ENCODE measurements around the gene KIF14.

Gene KIF14

GRCh38 chr1:200620273-200621131, at the start of gene KIF14:
TSS of gene KIF14 (minus strand) at chr1:200620751. CDS start at chr1:200618723, 2,028 bp downstream.
- DNase-seq (ENCODE audit: low read depth in 3 of 3) = peak; percentile 75 to 80 (median 76)

- DNase-seq (ENCODE audit: low read depth in 3 of 3) = peak; percentile 82 to 87 (median 84)
These were observed 49.0 kb upstream of the KIF14 start, which contains the start of gene DDX59 for GRCh38 chr1:200669314-200670241. TSS of gene DDX59 (minus strand) at chr1:200669907. CDS start at chr1:200666740, 3,167 bp downstream.

GRCh38 chr1:200668514-200669313, 48.2 kb upstream of the KIF14 start:
- DNase-seq (ENCODE audit: low read depth in 3 of 3) = no peak

- DNase-seq (ENCODE audit: low read depth in 3 of 3) = no peak
These were observed 45.8 kb upstream of the KIF14 start for GRCh38 chr1:200666309-200666708.

GRCh38 chr1:200665861-200666260, 45.3 kb upstream of the KIF14 start:
- no peak for DNase-seq (ENCODE audit: low read depth in 3 of 3)

GRCh38 chr1:200660719-200661118, 40.2 kb upstream of the KIF14 start:
- no peak for DNase-seq (ENCODE audit: low read depth in 3 of 3)

- DNase-seq (ENCODE audit: low read depth in 3 of 3) = no peak
These were observed 38.7 kb upstream of the KIF14 start for GRCh38 chr1:200659269-200659668.

GRCh38 chr1:200658037-200658818, 37.7 kb upstream of the KIF14 start:
- no peak for DNase-seq (ENCODE audit: low read depth in 3 of 3)

- no peak for DNase-seq (ENCODE audit: low read depth in 3 of 3)
These were observed 34.1 kb upstream of the KIF14 start for GRCh38 chr1:200654660-200655059.

- DNase-seq (ENCODE audit: low read depth in 3 of 3) = no peak
These were observed 32.5 kb upstream of the KIF14 start for GRCh38 chr1:200653022-200653462.

- no peak for DNase-seq (ENCODE audit: low read depth in 3 of 3)
These were observed 31.8 kb upstream of the KIF14 start for GRCh38 chr1:200652378-200652777.

GRCh38 chr1:200646515-200646914, 26.0 kb upstream of the KIF14 start:
- no peak for DNase-seq (ENCODE audit: low read depth in 3 of 3)

- no peak for DNase-seq (ENCODE audit: low read depth in 3 of 3)
These were observed 23.5 kb upstream of the KIF14 start for GRCh38 chr1:200644021-200644420.

- no peak for DNase-seq (ENCODE audit: low read depth in 3 of 3)
These were observed 21.9 kb upstream of the KIF14 start for GRCh38 chr1:200642481-200642880.

- no peak for DNase-seq (ENCODE audit: low read depth in 3 of 3)
These were observed 20.4 kb upstream of the KIF14 start for GRCh38 chr1:200640963-200641401.

GRCh38 chr1:200640373-200640962, 19.9 kb upstream of the KIF14 start:
- DNase-seq (ENCODE audit: low read depth in 3 of 3) = no peak

GRCh38 chr1:200638073-200638472, 17.5 kb upstream of the KIF14 start:
- DNase-seq (ENCODE audit: low read depth in 3 of 3) = no peak

GRCh38 chr1:200636681-200637080, 16.1 kb upstream of the KIF14 start:
- DNase-seq (ENCODE audit: low read depth in 3 of 3) = no peak

GRCh38 chr1:200634261-200635122, 13.9 kb upstream of the KIF14 start:
- DNase-seq (ENCODE audit: low read depth in 3 of 3) = no peak

Measured in stimulated activated CD4-positive, alpha-beta T cell treated with anti-CD3 and anti-CD28 coated beads, TNF-alpha, amount 100 ng/mL, for 4 hours (primary cell).